PC-3 (cell line): ENCODE results near the gene TTC33. TPM values are rescaled to one million over a fixed set of nuclear protein-coding genes. Genes with fewer than 3 reads are reported as not detected.

Source experiments
- ATAC-seq: fragments of 200-7000 bp; cut with Tn5 transposase; 2 replicates; pipeline ENCODE4 v1.9.1; 2020; ENCODE audit warnings: mild to moderate bottlenecking, moderate library complexity
- BruUV-seq: library from RNA; stranded (reverse); fragments of 400-500 nt; replicated peaks from 2 replicates; lab custom pipeline; 2021; lab: Mats Ljungman, UMichigan
- CTCF ChIA-PET: fragments of 300-600 bp; sonication (Branson Sonifier 250); formaldehyde crosslinking; loops from one replicate; lab custom pipeline; 2022; ENCODE audit warnings: antibody characterized with exemption; lab: Charles Lee
- POLR2A ChIA-PET: fragments of 300-600 bp; sonication (Branson Sonifier 250); formaldehyde crosslinking; loops from one replicate; lab custom pipeline; 2022; ENCODE audit warnings: antibody characterized with exemption; ENCODE audit not compliant: unreplicated experiment; lab: Charles Lee
- DNase-seq: peaks from one replicate; pipeline ENCODE4 v3.0.0-alpha.2; 2015
- H2AFZ ChIP-seq: fragments of 300-600 bp; sonication (generic); 2 replicates; pipeline ENCODE4 v1.6.0; 2016; ENCODE audit warnings: antibody characterized with exemption, low read length
- H3F3A ChIP-seq: fragments of 300-600 bp; sonication (generic); one replicate; pipeline ENCODE4 v1.6.0; 2017; ENCODE audit warnings: antibody characterized with exemption, low read length, control low read depth, mild to moderate bottlenecking; ENCODE audit not compliant: unreplicated experiment
- H3K27ac ChIP-seq: fragments of 300-600 bp; sonication (generic); 2 replicates; pipeline ENCODE4 v1.5.1; 2016; ENCODE audit warnings: mild to moderate bottlenecking, low read length
- H3K27me3 ChIP-seq: fragments of 300-600 bp; sonication (generic); 2 replicates; pipeline ENCODE4 v1.6.1; 2016; ENCODE audit warnings: low read length, mixed read lengths
- H3K36me3 ChIP-seq: fragments of 300-600 bp; sonication (generic); 2 replicates; pipeline ENCODE4 v1.6.1; 2016; ENCODE audit warnings: low read depth, mixed run types, low read length, mixed read lengths
- H3K4me1 ChIP-seq: fragments of 300-600 bp; sonication (generic); 2 replicates; pipeline ENCODE4 v1.5.1; 2016; ENCODE audit warnings: low read length; ENCODE audit not compliant: insufficient read depth
- H3K4me2 ChIP-seq: fragments of 300-600 bp; sonication (generic); 2 replicates; pipeline ENCODE4 v1.6.0; 2016; ENCODE audit warnings: low read length
- H3K4me3 ChIP-seq: fragments of 300-600 bp; sonication (generic); 2 replicates; pipeline ENCODE4 v1.5.1; 2016; ENCODE audit warnings: mild to moderate bottlenecking, low read length, mixed read lengths
- H3K79me2 ChIP-seq: fragments of 300-600 bp; sonication (generic); 2 replicates; pipeline ENCODE4 v1.6.1; 2017; ENCODE audit warnings: low read length, mixed read lengths
- H3K9ac ChIP-seq: fragments of 300-600 bp; sonication (generic); 2 replicates; pipeline ENCODE4 v1.6.0; 2016; ENCODE audit warnings: mild to moderate bottlenecking, low read length
- H3K9me2 ChIP-seq: fragments of 300-600 bp; sonication (generic); replicated peaks from 2 replicates; pipeline ENCODE4 v1.6.1; 2016; ENCODE audit warnings: mixed run types, low read length, mixed read lengths
- H3K9me3 ChIP-seq: fragments of 300-600 bp; sonication (generic); 2 replicates; pipeline ENCODE4 v1.6.1; 2016; ENCODE audit warnings: low read length, mixed read lengths
- H4K20me1 ChIP-seq: fragments of 300-600 bp; sonication (generic); 2 replicates; pipeline ENCODE4 v1.6.1; 2016; ENCODE audit warnings: low read length, mixed read lengths
- EZH2 ChIP-seq: fragments of 300-600 bp; sonication (generic); IDR thresholded peaks from one replicate; pipeline ENCODE4 v1.6.1; 2017; ENCODE audit warnings: antibody characterized with exemption, mild to moderate bottlenecking, low read length; ENCODE audit not compliant: unreplicated experiment
- EZH2phosphoT487 ChIP-seq: fragments of 300-600 bp; sonication (generic); IDR thresholded peaks from 2 replicates; pipeline ENCODE4 v1.6.1; 2018; ENCODE audit warnings: mild to moderate bottlenecking, antibody characterized with exemption, low read length, borderline replicate concordance
- intact Hi-C: fragments of 100-400 bp; cut with micrococcal nuclease; formaldehyde crosslinking; loops from 2 replicates; pipeline ENCODE4 v1.9.0; 2023
- total RNA-seq: library from RNA; depleted of rRNA; stranded (reverse); fragments of >200 nt; gene quantifications from 2 replicates; pipeline ENCODE4 v1.2.3, GENCODE V29; 2014
- TF ChIP-seq, protein P1 (sequence below): fragments of 300-600 bp; sonication (generic); conservative IDR thresholded peaks from 2 replicates; pipeline ENCODE4 v1.5.1; 2017; ENCODE audit warnings: antibody characterized with exemption, low read depth, mild to moderate bottlenecking, low read length

The TTC33 gene
- total RNA-seq, 1 experiment from 2014 or later, result 9.0 TPM

DNA sequence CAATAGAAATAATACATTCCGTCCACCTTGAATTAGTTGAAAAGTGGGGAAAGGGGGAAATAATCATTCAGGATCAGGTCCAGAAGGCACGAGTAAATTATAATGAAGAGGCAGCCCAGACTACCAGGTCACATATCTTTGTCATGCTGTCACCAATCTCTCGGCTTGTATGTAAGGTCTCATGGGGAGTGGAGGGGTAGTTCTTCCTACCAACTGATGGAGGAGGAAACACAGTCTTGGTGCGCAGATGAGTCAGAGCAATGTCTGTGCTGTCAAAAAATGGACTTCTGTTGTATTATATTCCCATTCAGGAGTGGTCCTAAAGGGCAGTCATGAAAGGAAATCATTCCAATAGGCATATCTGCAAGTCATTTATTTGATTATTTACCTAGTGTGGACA is 240.3 kb downstream of the TTC33 start:
- intact Hi-C loops, result loop anchor here (5.0 kb wide), 1 partner anchor 37 kb away; no protein-coding TSS in a partner anchor
- Histone ChIP-seq H3K9me2 (no peaks in the 10 kb centered on the region), H3K4me2 (no peak overlapping the region), H3K36me3 (no peaks in the 10 kb centered on the region), H3K27ac (no peak overlapping the region), H3F3A (peaks cover 11% of the 10 kb centered on the region), H4K20me1 (no peaks in the 10 kb centered on the region), H3K4me3 (no peak overlapping the region), H3K9me3 (no peaks in the 10 kb centered on the region), H2AFZ (no peak overlapping the region), H3K27me3 (no peaks in the 10 kb centered on the region), H3K79me2 (no peaks in the 10 kb centered on the region), H3K9ac (no peak overlapping the region), H3K4me1 (peaks cover 23% of the 10 kb centered on the region)
- POLR2A ChIA-PET, result no interaction called here
- TF ChIP-seq EZH2phosphoT487, result no peak
- TF ChIP-seq, protein P1, sequence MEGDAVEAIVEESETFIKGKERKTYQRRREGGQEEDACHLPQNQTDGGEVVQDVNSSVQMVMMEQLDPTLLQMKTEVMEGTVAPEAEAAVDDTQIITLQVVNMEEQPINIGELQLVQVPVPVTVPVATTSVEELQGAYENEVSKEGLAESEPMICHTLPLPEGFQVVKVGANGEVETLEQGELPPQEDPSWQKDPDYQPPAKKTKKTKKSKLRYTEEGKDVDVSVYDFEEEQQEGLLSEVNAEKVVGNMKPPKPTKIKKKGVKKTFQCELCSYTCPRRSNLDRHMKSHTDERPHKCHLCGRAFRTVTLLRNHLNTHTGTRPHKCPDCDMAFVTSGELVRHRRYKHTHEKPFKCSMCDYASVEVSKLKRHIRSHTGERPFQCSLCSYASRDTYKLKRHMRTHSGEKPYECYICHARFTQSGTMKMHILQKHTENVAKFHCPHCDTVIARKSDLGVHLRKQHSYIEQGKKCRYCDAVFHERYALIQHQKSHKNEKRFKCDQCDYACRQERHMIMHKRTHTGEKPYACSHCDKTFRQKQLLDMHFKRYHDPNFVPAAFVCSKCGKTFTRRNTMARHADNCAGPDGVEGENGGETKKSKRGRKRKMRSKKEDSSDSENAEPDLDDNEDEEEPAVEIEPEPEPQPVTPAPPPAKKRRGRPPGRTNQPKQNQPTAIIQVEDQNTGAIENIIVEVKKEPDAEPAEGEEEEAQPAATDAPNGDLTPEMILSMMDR, result no peak
- TF ChIP-seq EZH2, result no peak
- ATAC-seq (no peak), DNase-seq (no peak)
- CTCF ChIA-PET, result no interaction called here
- BruUV-seq, result no TSS peak

DNA sequence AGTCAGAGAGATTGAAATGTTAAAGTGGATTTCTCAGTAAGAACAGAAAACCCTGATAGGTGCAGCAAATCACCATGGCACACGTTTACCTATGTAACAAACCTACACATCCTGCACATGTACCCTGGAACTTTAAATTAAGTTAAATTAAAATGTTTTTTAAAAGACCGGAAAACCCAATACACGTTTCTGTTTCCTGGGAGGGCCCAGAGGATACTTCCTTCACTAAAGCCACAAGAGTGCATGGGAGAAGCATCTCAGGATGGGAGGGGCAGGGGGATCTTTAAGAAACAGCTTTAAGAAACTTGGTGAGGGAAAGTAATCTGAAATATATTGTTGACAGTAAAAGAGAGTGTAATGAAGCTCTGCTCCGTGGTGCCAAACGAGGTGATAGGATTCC is 240.8 kb downstream of the TTC33 start:
- no peak for ATAC-seq
- POLR2A ChIA-PET, result no interaction called here

DNA sequence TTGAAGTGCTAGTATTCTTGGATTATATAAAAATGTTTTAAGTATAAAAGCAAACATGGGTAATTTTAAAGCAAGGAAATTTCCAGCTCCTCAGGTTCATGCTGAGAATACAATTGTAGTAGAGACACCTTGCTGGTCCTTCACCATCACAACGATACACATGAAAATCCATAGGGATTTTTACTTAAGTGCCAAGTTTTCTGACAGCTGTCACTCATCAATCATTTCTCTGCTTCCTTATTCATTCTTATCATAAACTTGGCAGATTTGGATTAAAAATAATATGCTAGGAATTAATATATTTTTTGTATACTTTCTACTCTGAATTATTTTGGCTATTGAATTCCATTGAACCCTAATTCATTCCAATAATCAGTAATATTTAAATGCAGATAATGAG is 244.0 kb downstream of the TTC33 start:
- no peak for TF ChIP-seq EZH2
- TF ChIP-seq, protein P1, result no peak
- TF ChIP-seq EZH2phosphoT487, result no peak
- ChIA-PET CTCF (no interaction called here), POLR2A (no interaction called here)
- no peak for DNase-seq
- intact Hi-C loops, result no loop called here
- no peaks in the 10 kb centered on the region for H3K9me3 ChIP-seq
- no peak overlapping the region for H2AFZ ChIP-seq
- H3K9me2 ChIP-seq, result no peaks in the 10 kb centered on the region
- H3K4me2 ChIP-seq, result no peak overlapping the region
- H3K27me3 ChIP-seq, result no peaks in the 10 kb centered on the region
- H3K27ac ChIP-seq, result no peak overlapping the region
- no peak for ATAC-seq
- H3K9ac ChIP-seq, result no peak overlapping the region
- BruUV-seq, result no TSS peak
- H3K4me3 ChIP-seq, result no peak overlapping the region
- H3F3A ChIP-seq, result no peaks in the 10 kb centered on the region
- H3K79me2 ChIP-seq, result no peaks in the 10 kb centered on the region
- H3K36me3 ChIP-seq, result no peaks in the 10 kb centered on the region
- H4K20me1 ChIP-seq, result no peaks in the 10 kb centered on the region
- no peaks in the 10 kb centered on the region for H3K4me1 ChIP-seq

More for the DNA sequence above, 240.8 kb downstream of the TTC33 start:
- Histone ChIP-seq H2AFZ (no peak overlapping the region), H3K4me2 (no peak overlapping the region), H3K9ac (no peak overlapping the region), H3F3A (peaks cover 11% of the 10 kb centered on the region), H3K4me3 (no peak overlapping the region), H4K20me1 (no peaks in the 10 kb centered on the region), H3K27me3 (no peaks in the 10 kb centered on the region), H3K9me2 (no peaks in the 10 kb centered on the region), H3K79me2 (no peaks in the 10 kb centered on the region), H3K4me1 (peaks cover 22% of the 10 kb centered on the region), H3K36me3 (no peaks in the 10 kb centered on the region), H3K27ac (no peak overlapping the region), H3K9me3 (no peaks in the 10 kb centered on the region)
- TF ChIP-seq, protein P1, result no peak
- TF ChIP-seq EZH2phosphoT487 (no peak), EZH2 (no peak)
- DNase-seq, result no peak
- no TSS peak for BruUV-seq
- CTCF ChIA-PET, result no interaction called here
- intact Hi-C loops, result loop anchor here (5.0 kb wide), 1 partner anchor 37 kb away; no protein-coding TSS in a partner anchor
